Measurements from ENCODE around the gene KCNH3.

The KCNH3 gene

DNA sequence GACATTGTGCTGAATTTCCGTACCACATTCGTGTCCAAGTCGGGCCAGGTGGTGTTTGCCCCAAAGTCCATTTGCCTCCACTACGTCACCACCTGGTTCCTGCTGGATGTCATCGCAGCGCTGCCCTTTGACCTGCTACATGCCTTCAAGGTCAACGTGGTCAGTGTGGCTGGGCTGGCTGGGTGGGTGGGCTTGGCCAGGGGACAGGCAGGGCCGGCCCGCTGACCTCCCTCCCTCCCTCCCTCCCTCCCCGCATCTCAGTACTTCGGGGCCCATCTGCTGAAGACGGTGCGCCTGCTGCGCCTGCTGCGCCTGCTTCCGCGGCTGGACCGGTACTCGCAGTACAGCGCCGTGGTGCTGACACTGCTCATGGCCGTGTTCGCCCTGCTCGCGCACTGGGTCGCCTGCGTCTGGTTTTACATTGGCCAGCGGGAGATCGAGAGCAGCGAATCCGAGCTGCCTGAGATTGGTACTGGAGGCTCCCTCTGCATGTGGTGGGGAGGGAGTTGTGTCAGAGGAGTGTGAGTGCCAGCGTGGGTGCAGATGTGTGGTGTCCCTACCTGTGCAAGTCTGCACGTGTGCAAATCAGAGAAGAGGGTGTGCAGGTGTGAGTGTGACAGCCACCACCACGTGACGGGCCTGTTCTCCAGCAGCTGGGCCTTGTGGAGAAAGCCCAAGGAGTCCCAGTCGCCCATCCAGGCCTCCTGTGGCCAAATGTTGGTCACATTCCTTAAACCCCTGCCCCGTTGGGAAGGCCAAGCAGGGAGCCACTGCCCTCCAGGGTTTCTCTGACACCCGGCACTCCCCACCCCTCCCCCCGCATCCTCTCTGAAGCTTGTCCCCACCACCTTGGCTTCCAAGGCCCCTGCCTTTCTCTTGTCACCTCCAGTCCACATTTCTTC, 5.3 kb downstream of the KCNH3 start:
- Mint-ChIP-seq H3K4me1 (peaks cover 50% of the 10 kb centered on the region), H3K9me3 (no peaks in the 10 kb centered on the region), H3K4me3 (no peak overlapping the region), H3K27me3 (peaks cover 99% of the 10 kb centered on the region), H3K27ac (no peak overlapping the region), H3K36me3 (no peaks in the 10 kb centered on the region)
- DNase-seq, result no peak
- CTCF ChIA-PET, result interaction anchor here (2.2 kb wide), 1 partner anchor 36 kb away, joined by 6 read pairs; no protein-coding TSS in a partner anchor

GRCh38 chr12:49545815-49546214, 7.0 kb downstream of the KCNH3 start:
- H3K27me3 Mint-ChIP-seq, result peaks cover 99% of the 10 kb centered on the region
- no peak overlapping the region for H3K4me3 Mint-ChIP-seq
- no peaks in the 10 kb centered on the region for H3K36me3 Mint-ChIP-seq
- no peak overlapping the region for H3K27ac Mint-ChIP-seq
- no peak for DNase-seq
- peaks cover 43% of the 10 kb centered on the region for H3K4me1 Mint-ChIP-seq
- CTCF ChIA-PET, result interaction anchor here (1.3 to 2.2 kb wide), 2 partner anchors 35 to 187 kb away, joined by 3 to 6 read pairs; no protein-coding TSS in a partner anchor
- no peaks in the 10 kb centered on the region for H3K9me3 Mint-ChIP-seq

- Mint-ChIP-seq H3K4me3 (no peak overlapping the region), H3K27ac (no peak overlapping the region), H3K9me3 (no peaks in the 10 kb centered on the region), H3K36me3 (no peaks in the 10 kb centered on the region), H3K27me3 (peaks cover 99% of the 10 kb centered on the region), H3K4me1 (peaks cover 36% of the 10 kb centered on the region)
- no peak for DNase-seq
- CTCF ChIA-PET, result interaction anchor here (1.5 to 2.2 kb wide), 2 partner anchors 34 to 188 kb away, joined by 4 to 6 read pairs; no protein-coding TSS in a partner anchor
Measured at GRCh38 chr12:49546481-49546880, 7.7 kb downstream of the KCNH3 start.

DNA sequence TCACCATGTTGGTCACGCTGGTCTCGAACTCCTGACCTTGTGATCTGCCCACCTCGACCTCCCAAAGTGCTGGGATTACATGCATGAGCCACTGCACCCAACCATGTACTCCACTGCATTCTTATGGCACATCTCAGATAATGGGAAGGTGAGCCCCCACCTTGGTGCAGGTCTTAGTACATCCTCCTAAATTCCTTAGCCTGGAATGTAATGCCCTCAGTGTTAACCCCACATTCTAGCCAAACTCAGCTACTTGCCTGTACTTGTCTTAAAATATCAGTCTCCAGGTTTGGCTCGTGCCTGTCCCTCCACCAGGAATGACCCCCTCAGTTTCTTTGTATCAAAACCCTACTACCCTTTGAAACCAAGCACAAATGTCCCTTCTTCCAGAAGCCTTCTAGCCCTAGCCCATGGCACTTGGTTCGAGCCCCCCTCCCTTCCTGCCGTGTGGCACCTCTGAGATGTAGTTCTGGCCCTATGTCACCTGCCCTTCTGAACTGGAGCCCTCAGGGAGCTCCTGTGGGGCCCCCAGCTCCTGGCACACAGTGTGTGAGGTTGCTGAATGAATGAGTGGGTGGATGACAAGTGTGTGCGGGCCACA, 8.4 kb downstream of the KCNH3 start:
- no peak overlapping the region for H3K27ac Mint-ChIP-seq
- H3K4me1 Mint-ChIP-seq, result peaks cover 30% of the 10 kb centered on the region
- no peak overlapping the region for H3K4me3 Mint-ChIP-seq
- H3K36me3 Mint-ChIP-seq, result no peaks in the 10 kb centered on the region
- DNase-seq, result no peak
- CTCF ChIA-PET, result interaction anchor here (1.5 kb wide), 1 partner anchor 189 kb away, joined by 4 read pairs; no protein-coding TSS in a partner anchor
- peaks cover 99% of the 10 kb centered on the region for H3K27me3 Mint-ChIP-seq
- H3K9me3 Mint-ChIP-seq, result no peaks in the 10 kb centered on the region

DNA sequence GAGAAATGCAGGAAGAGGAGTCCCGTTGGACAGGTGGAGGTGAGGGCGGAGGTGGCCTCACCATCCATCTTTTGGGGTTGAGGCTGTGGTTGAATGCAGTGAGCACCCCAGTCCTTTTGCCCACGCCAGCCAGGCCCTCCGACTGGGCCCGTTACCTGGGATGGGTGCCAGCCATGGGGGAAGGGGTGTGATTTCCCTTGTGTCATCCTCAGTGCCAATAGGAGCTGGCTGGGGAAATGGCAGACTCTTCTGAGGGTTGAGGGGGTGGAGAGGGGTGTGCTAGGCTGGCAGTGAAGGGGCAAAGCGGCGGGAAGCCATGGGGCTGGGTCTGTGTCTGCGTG, 9.6 kb downstream of the KCNH3 start:
- H3K4me3 Mint-ChIP-seq, result peak overlapping the region; percentile 65
- H3K36me3 Mint-ChIP-seq, result no peaks in the 10 kb centered on the region
- no peaks in the 10 kb centered on the region for H3K9me3 Mint-ChIP-seq
- CTCF ChIA-PET, result interaction anchor here (1.3 kb wide), 1 partner anchor 33 kb away, joined by 5 read pairs; no protein-coding TSS in a partner anchor
- peaks cover 93% of the 10 kb centered on the region for H3K27me3 Mint-ChIP-seq
- no peak for DNase-seq
- H3K4me1 Mint-ChIP-seq, result peaks cover 20% of the 10 kb centered on the region
- no peak overlapping the region for H3K27ac Mint-ChIP-seq

DNA sequence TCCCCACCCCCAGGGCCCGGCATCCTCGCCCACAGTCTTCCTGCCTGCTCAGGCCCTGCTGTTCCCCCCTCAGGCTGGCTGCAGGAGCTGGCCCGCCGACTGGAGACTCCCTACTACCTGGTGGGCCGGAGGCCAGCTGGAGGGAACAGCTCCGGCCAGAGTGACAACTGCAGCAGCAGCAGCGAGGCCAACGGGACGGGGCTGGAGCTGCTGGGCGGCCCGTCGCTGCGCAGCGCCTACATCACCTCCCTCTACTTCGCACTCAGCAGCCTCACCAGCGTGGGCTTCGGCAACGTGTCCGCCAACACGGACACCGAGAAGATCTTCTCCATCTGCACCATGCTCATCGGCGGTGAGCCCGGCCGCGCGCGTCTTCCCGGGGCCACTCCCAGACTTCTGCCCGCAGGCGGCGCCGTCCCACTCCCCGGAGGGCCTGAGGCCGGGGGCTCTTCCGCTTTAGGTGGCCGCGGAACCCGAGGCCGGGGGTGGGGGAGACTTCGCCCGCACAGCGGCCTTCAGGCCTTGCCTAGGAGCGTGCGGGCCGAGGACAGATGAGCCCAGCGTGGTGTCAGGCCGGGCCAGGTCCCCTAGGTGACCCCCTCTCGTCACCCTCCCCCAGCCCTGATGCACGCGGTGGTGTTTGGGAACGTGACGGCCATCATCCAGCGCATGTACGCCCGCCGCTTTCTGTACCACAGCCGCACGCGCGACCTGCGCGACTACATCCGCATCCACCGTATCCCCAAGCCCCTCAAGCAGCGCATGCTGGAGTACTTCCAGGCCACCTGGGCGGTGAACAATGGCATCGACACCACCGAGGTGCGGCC, 10.2 kb downstream of the KCNH3 start:
- CTCF ChIA-PET, result interaction anchor here (1.3 kb wide), 2 partner anchors 32 to 252 kb away, joined by 3 to 5 read pairs; no protein-coding TSS in a partner anchor
- Mint-ChIP-seq H3K4me3 (peak overlapping the region; percentile 65), H3K4me1 (peaks cover 18% of the 10 kb centered on the region), H3K27me3 (peaks cover 88% of the 10 kb centered on the region), H3K9me3 (no peaks in the 10 kb centered on the region), H3K36me3 (no peaks in the 10 kb centered on the region), H3K27ac (no peak overlapping the region)
- DNase-seq, result peak; percentile 51

- H3K9me3 Mint-ChIP-seq, result no peaks in the 10 kb centered on the region
- peaks cover 17% of the 10 kb centered on the region for H3K4me1 Mint-ChIP-seq
- no peaks in the 10 kb centered on the region for H3K36me3 Mint-ChIP-seq
- no peak for DNase-seq
- CTCF ChIA-PET, result interaction anchor here (1.1 to 6.0 kb wide), 4 partner anchors 13 to 253 kb away, joined by 3 to 71 read pairs (median 4); no protein-coding TSS in a partner anchor
- no peak overlapping the region for H3K4me3 Mint-ChIP-seq
- H3K27me3 Mint-ChIP-seq, result peaks cover 78% of the 10 kb centered on the region
- H3K27ac Mint-ChIP-seq, result no peak overlapping the region
Measured at GRCh38 chr12:49549735-49550692, 11.2 kb downstream of the KCNH3 start.

GRCh38 chr12:49550693-49551252, 11.9 kb downstream of the KCNH3 start:
- Mint-ChIP-seq H3K4me1 (peaks cover 15% of the 10 kb centered on the region), H3K27me3 (peaks cover 70% of the 10 kb centered on the region), H3K4me3 (no peak overlapping the region), H3K27ac (no peak overlapping the region), H3K9me3 (no peaks in the 10 kb centered on the region), H3K36me3 (no peaks in the 10 kb centered on the region)
- no peak for DNase-seq
- CTCF ChIA-PET, result interaction anchor here (1.1 to 6.0 kb wide), 4 partner anchors 12 to 254 kb away, joined by 3 to 71 read pairs (median 4); no protein-coding TSS in a partner anchor

DNA sequence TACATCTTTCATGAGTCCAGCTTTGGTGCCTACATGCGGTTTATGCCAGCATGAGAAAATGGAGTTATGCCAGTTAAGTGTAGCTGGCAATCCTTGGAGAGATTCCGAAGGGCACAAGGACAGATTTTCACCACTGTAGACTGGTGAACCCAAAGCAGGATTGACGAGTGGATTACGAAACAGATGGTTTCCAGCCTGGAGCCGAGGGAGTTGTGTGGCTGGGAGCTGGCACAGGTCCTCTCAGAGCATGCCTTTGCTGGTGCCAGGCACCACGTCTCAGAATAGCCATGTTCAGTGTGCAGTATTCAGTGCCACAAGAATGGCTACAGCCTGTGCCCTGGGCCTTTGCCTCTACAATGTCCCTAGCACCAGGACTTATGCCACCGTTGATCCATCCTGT, 13.2 kb downstream of the KCNH3 start:
- DNase-seq, result no peak
- Mint-ChIP-seq H3K27ac (no peak overlapping the region), H3K27me3 (peaks cover 58% of the 10 kb centered on the region)

DNA sequence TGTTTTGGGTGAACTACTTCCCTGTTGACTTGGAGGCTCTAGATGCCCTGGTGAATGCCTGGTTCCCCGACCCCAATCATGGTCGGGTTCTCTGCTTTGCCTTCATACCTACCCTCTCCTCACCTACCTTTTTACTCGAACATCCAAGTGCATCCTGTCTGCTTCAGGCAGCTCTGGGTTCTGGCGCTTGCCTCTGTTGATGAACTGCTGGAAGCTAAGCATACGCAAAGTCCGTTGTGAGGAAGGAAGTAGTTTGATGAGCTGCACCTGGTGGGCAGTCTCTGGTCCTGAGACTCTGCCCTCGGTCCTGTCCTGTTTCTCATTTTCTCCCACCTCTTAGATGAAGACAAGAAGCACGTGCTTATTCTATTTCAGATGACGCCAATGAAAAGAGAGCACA, 13.6 kb downstream of the KCNH3 start:
- CTCF ChIA-PET, result interaction anchor here (0.7 to 6.0 kb wide), 13 partner anchors 12 to 195 kb away, joined by 3 to 71 read pairs (median 5); partner anchors contain the start of gene PRPF40B
- Mint-ChIP-seq H3K4me1 (peaks cover 18% of the 10 kb centered on the region), H3K27ac (no peak overlapping the region), H3K4me3 (no peak overlapping the region), H3K36me3 (peaks cover 7% of the 10 kb centered on the region), H3K9me3 (no peaks in the 10 kb centered on the region), H3K27me3 (peaks cover 54% of the 10 kb centered on the region)
- no peak for DNase-seq

More for the DNA sequence above, 13.2 kb downstream of the KCNH3 start:
- Mint-ChIP-seq H3K4me3 (no peak overlapping the region), H3K9me3 (no peaks in the 10 kb centered on the region), H3K4me1 (peaks cover 18% of the 10 kb centered on the region), H3K36me3 (peaks cover 7% of the 10 kb centered on the region)
- CTCF ChIA-PET, result interaction anchor here (0.7 to 6.0 kb wide), 7 partner anchors 13 to 194 kb away, joined by 3 to 71 read pairs (median 7); no protein-coding TSS in a partner anchor

DNA sequence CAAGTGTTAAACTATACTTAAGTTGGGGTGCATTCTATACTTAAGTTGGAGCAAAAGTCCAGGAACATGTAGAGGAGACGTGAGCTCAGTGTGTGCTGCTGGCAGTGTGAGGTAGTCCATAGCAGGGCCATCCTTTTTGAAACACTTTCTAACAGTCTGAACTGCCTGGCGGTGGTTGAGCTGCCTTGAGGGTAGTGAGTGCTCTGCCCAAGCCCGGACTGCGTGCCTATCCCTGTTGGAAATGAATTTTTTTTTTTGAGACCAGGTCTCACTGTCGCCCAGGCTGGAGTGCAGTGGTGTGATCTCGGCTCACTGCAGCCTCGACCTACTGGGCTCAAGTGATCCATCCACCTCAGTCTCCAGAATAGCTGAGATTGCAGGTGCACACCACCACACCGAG, 14.1 kb downstream of the KCNH3 start:
- H3K4me1 Mint-ChIP-seq, result peaks cover 18% of the 10 kb centered on the region
- CTCF ChIA-PET, result interaction anchor here (0.7 to 6.0 kb wide), 13 partner anchors 11 to 195 kb away, joined by 3 to 71 read pairs (median 5); partner anchors contain the start of gene PRPF40B
- no peak overlapping the region for H3K27ac Mint-ChIP-seq
- H3K36me3 Mint-ChIP-seq, result peaks cover 7% of the 10 kb centered on the region
- no peak for DNase-seq
- H3K27me3 Mint-ChIP-seq, result peaks cover 49% of the 10 kb centered on the region
- H3K4me3 Mint-ChIP-seq, result no peak overlapping the region
- no peaks in the 10 kb centered on the region for H3K9me3 Mint-ChIP-seq

GRCh38 chr12:49553512-49554088, 14.8 kb downstream of the KCNH3 start:
- H3K4me1 Mint-ChIP-seq, result peaks cover 11% of the 10 kb centered on the region

More at GRCh38 chr12:49553512-49554088, 14.8 kb downstream of the KCNH3 start:
- H3K36me3 Mint-ChIP-seq, result peaks cover 7% of the 10 kb centered on the region
- H3K27ac Mint-ChIP-seq, result no peak overlapping the region
- H3K9me3 Mint-ChIP-seq, result no peaks in the 10 kb centered on the region
- CTCF ChIA-PET, result interaction anchor here (0.7 to 6.0 kb wide), 13 partner anchors 11 to 196 kb away, joined by 3 to 71 read pairs (median 5); partner anchors contain the start of gene PRPF40B
- DNase-seq, result peak; percentile 41
- H3K27me3 Mint-ChIP-seq, result peaks cover 42% of the 10 kb centered on the region
- no peak overlapping the region for H3K4me3 Mint-ChIP-seq

Measured in activated naive CD4-positive, alpha-beta T cell treated with anti-CD3 and anti-CD28 coated beads, Interleukin-2, amount 10 ng/mL, durations not matched to agents 7 days and 5 days (primary cell).